ENCODE measurements around the gene USP21. TPM values are rescaled to one million over a fixed set of nuclear protein-coding genes. Genes with fewer than 3 reads are reported as not detected.

The USP21 gene
- total and polyA plus RNA-seq, 5 donors from 2014 or later = 18.8 to 36.9 (median 24.7) TPM

DNA sequence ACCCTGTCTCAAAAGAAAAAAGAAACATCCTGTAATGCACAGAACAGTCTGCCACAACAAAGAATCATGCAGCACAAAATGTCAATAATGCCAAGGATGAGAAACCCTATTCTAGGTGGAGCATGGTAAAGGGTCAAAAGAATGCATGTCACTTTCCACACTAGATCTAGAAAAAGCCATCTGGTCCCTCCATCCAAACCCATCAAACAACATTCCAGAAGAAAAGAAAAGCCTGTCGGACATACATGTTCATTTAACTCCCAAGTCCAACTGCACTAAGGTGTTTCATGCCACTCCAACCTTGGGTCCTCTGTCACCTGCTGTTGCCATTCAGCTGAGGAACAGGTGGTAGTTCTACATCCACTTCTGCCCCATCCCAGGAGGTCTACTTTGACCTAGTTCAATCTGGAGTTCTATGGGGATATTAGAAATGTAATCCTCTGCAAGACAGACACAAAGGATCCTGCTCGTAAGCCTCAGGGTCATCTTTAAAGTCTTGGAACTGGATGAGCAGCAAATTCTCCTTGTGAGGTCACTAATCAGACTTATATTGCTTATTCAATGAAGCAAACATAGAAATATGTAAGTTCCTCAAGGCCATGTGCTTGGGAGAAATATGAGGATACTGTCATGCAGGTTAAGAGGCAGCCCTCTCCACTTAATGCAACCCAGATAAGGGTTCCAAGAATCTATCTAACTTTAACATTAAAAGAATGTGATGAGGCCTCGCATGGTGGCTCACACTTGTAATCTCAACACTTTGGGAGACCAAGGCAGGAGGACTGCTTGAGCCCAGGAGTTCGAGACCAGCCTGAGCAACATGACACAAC lies 30.5 kb upstream of the USP21 start:
- ATAC-seq (ENCODE audit: low read depth in 2 of 2) = no peak
- Histone ChIP-seq H3K9me3 (ENCODE audit: control insufficient read depth in 2 of 2, low read length in 2 of 2) (no peaks in the 10 kb centered on the region), H3K27me3 (ENCODE audit: control insufficient read depth, insufficient read depth, low read length) (no peaks in the 10 kb centered on the region), H3K4me3 (ENCODE audit: low read depth, low read length) (peak overlapping the region; percentile 6), H3K4me1 (ENCODE audit: control insufficient read depth, insufficient read depth, low read length, poor library complexity, severe bottlenecking) (peaks cover 38% of the 10 kb centered on the region), H3K36me3 (ENCODE audit: control insufficient read depth, insufficient read depth, low read length) (peaks cover 43% of the 10 kb centered on the region), H3K27ac (ENCODE audit: insufficient read depth, low read length, poor library complexity, severe bottlenecking) (no peak overlapping the region)
- Mint-ChIP-seq H3K4me1 (peaks cover 32 to 62% (median 48%) of the 10 kb centered on the region in 4 donors), H3K27me3 (no peaks in the 10 kb centered on the region), H3K27ac (peak overlapping the region in 2 of 3 donors; percentile 8 to 60), H3K4me3 (peak overlapping the region; percentile 1 to 79 (median 54)), H3K9me3 (peaks cover 0 to 1% (median 0%) of the 10 kb centered on the region in 7 donors), H3K36me3 (peaks cover 30% of the 10 kb centered on the region)
- DNase-seq = no peak

DNA sequence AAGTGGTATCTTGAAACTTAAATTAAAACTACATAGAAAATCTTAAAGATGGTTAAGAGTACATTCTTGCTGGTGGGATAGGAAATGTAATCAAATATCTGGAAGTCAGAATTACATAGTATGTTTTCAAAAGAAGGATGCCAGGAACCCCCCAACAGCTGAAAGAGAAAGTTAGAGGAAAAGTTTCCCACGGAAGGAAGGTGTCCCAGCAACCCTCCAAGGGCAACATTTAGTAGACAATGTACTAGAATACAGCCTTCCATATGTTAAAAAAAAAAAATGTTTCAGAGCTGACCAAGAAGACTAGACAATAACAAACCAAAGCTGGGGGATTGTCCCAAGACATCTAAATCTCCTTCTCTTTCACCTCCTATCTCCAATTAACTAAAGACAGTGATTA lies 29.0 kb upstream of the USP21 start:
- H3K9me3 ChIP-seq (ENCODE audit: control insufficient read depth in 2 of 2, low read length in 2 of 2) = no peaks in the 10 kb centered on the region
- peaks cover 32 to 66% (median 49%) of the 10 kb centered on the region in 4 donors for H3K4me1 Mint-ChIP-seq
- DNase-seq = no peak
- no peaks in the 10 kb centered on the region for H3K27me3 Mint-ChIP-seq
- peak overlapping the region; percentile 68 for H3K4me3 ChIP-seq (ENCODE audit: low read depth, low read length)
- peak overlapping the region in 2 of 3 donors; percentile 59 to 89 for H3K27ac Mint-ChIP-seq
- ATAC-seq (ENCODE audit: low read depth in 2 of 2) = no peak
- peaks cover 28% of the 10 kb centered on the region for H3K36me3 Mint-ChIP-seq
- H3K36me3 ChIP-seq (ENCODE audit: control insufficient read depth, insufficient read depth, low read length) = peaks cover 31% of the 10 kb centered on the region
- peak overlapping the region in 2 of 4 donors; percentile 80 to 86 for H3K4me3 Mint-ChIP-seq
- H3K27ac ChIP-seq (ENCODE audit: insufficient read depth, low read length, poor library complexity, severe bottlenecking) = peak overlapping the region; percentile 89
- H3K4me1 ChIP-seq (ENCODE audit: control insufficient read depth, insufficient read depth, low read length, poor library complexity, severe bottlenecking) = peaks cover 40% of the 10 kb centered on the region
- no peaks in the 10 kb centered on the region for H3K27me3 ChIP-seq (ENCODE audit: control insufficient read depth, insufficient read depth, low read length)
- peaks cover 0 to 1% (median 0%) of the 10 kb centered on the region in 7 donors for H3K9me3 Mint-ChIP-seq

DNA sequence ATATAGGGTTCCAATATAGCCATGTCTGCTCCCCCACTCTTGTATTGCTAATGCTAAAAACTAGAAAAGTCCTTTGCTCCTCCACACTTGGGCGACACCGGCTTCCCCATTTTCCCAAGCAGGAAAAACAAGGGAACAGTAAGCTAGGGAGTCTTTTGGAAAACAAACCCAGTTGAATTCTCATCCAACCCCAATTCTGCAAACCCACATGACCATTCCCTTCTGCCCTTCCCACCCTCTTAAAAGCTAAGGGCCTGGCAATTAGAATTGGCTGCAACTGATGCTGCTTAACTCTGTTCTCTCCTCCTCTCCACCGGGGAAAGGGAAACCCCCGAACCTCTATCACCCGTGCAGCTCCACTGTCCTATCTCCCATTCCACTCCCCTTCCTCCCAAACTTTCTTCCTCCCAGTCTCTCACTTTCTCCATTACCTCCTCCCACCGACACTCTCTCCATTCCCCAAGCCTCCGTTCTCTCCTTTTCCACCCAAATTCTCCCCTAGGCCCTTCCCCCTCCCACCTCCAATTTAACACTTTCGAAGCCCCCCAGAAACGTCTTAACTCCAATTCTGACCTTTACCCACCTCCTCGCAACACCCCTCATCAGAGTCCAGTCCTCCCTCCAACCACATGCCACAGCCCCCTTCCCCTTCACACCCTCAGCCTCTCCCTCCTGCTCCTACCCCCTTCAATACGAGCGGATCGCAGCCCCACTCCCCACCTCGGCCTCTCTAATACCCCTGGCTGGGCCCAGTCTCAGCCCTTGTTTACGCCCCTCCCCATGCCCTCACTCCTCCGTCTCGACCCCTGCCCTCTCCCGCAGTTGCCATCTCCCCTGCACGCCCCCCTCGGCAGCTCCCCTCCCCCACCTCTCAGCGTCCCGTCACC lies 27.5 kb upstream of the USP21 start:
- DNase-seq (no peak), ATAC-seq (ENCODE audit: low read depth in 2 of 2) (no peak)
- Mint-ChIP-seq H3K4me3 (peak overlapping the region in 1 of 4 donors; percentile 80), H3K4me1 (peaks cover 24 to 62% (median 41%) of the 10 kb centered on the region in 4 donors), H3K36me3 (peaks cover 20% of the 10 kb centered on the region), H3K27me3 (no peaks in the 10 kb centered on the region), H3K27ac (peak overlapping the region in 2 of 3 donors; percentile 89 to 95), H3K9me3 (peaks cover 0 to 1% (median 0%) of the 10 kb centered on the region in 7 donors)
- peak overlapping the region; percentile 89 for H3K27ac ChIP-seq (ENCODE audit: insufficient read depth, low read length, poor library complexity, severe bottlenecking)
- peaks cover 40% of the 10 kb centered on the region for H3K4me1 ChIP-seq (ENCODE audit: control insufficient read depth, insufficient read depth, low read length, poor library complexity, severe bottlenecking)
- no peaks in the 10 kb centered on the region for H3K9me3 ChIP-seq (ENCODE audit: control insufficient read depth in 2 of 2, low read length in 2 of 2)
- H3K4me3 ChIP-seq (ENCODE audit: low read depth, low read length) = peak overlapping the region; percentile 68
- H3K27me3 ChIP-seq (ENCODE audit: control insufficient read depth, insufficient read depth, low read length) = no peaks in the 10 kb centered on the region
- peaks cover 23% of the 10 kb centered on the region for H3K36me3 ChIP-seq (ENCODE audit: control insufficient read depth, insufficient read depth, low read length)

DNA sequence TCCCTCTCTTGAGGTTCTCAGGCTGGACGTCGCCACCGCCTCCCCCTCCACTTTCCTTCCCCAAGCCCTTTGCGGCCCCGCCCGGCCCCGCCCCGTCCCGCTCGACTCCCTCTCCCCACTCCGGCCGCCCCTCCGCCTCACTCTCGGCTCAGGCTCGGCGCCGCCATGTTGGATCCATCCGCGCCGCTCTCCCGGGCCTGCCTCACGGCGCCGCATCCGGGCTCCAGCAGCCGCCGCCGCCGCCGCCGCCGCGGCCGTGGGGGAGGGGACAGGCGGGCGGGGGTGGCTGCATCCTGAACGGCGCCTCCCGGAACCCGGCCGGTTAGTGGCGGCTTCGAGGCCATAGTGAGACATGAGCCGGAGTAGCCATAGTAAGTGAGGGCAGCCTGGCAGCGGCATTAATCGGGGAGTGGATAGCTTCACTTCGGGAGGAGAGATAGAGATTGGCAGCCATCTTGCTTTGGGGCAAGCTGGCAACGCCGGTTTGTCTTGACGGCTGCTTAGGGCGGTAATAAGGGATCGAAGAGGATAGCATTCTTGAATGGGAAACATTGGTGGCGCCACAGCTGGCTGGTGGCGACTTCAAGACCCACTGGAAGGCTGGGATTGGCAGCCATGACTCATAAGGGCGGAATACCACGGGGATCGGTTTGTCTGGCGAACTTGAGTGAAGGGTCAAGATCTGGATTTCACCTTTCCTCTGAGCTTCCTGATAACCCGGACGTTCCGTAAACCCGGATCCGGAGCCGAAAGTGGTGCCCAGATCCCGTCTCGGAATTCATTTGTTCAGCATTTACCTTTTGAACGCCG lies 26.7 kb upstream of the USP21 start, which contains the start of gene DEDD:
Gene DEDD, minus strand, starts transcription at position 258 of the 810 bp plus-strand sequence. CDS start 8,205 bp downstream, outside the sequence.
- Mint-ChIP-seq H3K27me3 (no peaks in the 10 kb centered on the region), H3K9me3 (peaks cover 0 to 1% (median 0%) of the 10 kb centered on the region in 7 donors), H3K4me3 (peak within 1 kb of the TSS in 1 of 4 donors; percentile 80), H3K4me1 (peaks cover 19 to 54% (median 35%) of the 10 kb centered on the region in 4 donors), H3K27ac (peak within 1 kb of the TSS in 2 of 3 donors; percentile 89 to 95), H3K36me3 (peaks cover 14% of the 10 kb centered on the region)
- Histone ChIP-seq H3K27ac (ENCODE audit: insufficient read depth, low read length, poor library complexity, severe bottlenecking) (peak within 1 kb of the TSS; percentile 89), H3K4me1 (ENCODE audit: control insufficient read depth, insufficient read depth, low read length, poor library complexity, severe bottlenecking) (peaks cover 40% of the 10 kb centered on the region), H3K4me3 (ENCODE audit: low read depth, low read length) (peak within 1 kb of the TSS; percentile 98), H3K9me3 (ENCODE audit: control insufficient read depth in 2 of 2, low read length in 2 of 2) (no peaks in the 10 kb centered on the region), H3K27me3 (ENCODE audit: control insufficient read depth, insufficient read depth, low read length) (no peaks in the 10 kb centered on the region), H3K36me3 (ENCODE audit: control insufficient read depth, insufficient read depth, low read length) (peaks cover 18% of the 10 kb centered on the region)
- peak; percentile 89 to 97 (median 92) for DNase-seq
- ATAC-seq (ENCODE audit: low read depth in 2 of 2) = peak; percentile 96 to 97

DNA sequence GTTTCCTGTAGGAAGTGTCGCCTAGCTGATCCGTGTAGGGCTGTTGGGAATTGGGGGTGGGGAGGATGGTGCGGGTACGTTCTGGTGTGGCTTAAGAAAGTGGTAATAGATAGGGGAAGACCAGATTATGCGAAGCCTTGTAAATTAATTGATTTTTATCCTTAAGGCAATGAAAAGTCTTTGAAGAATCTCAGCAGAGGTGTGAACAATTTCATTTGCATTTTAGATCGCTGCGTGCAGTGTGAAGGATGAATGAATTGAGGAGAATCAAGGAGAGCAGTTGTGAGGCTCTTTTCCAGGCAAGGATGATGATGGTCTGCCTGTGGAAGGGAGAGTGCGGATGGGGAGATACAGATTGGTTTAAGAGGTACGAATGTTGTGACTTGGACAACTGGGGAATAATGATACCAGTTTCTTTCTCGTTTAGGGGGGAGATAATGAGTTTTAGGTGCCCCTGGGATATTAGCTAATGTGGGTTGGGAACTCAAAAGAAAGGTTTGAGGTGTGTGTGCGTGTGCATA lies 26.0 kb upstream of the USP21 start:
- Histone ChIP-seq H3K4me3 (ENCODE audit: low read depth, low read length) (peak overlapping the region; percentile 98), H3K9me3 (ENCODE audit: control insufficient read depth in 2 of 2, low read length in 2 of 2) (no peaks in the 10 kb centered on the region), H3K27me3 (ENCODE audit: control insufficient read depth, insufficient read depth, low read length) (no peaks in the 10 kb centered on the region), H3K36me3 (ENCODE audit: control insufficient read depth, insufficient read depth, low read length) (peaks cover 11% of the 10 kb centered on the region), H3K4me1 (ENCODE audit: control insufficient read depth, insufficient read depth, low read length, poor library complexity, severe bottlenecking) (peaks cover 40% of the 10 kb centered on the region), H3K27ac (ENCODE audit: insufficient read depth, low read length, poor library complexity, severe bottlenecking) (peak overlapping the region; percentile 89)
- H3K4me1 Mint-ChIP-seq = peaks cover 22 to 49% (median 31%) of the 10 kb centered on the region in 4 donors
- H3K36me3 Mint-ChIP-seq = peaks cover 8% of the 10 kb centered on the region
- DNase-seq = no peak
- ATAC-seq (ENCODE audit: low read depth in 2 of 2) = no peak
- peaks cover 0 to 1% (median 0%) of the 10 kb centered on the region in 7 donors for H3K9me3 Mint-ChIP-seq
- H3K27me3 Mint-ChIP-seq = no peaks in the 10 kb centered on the region
- no peak overlapping the region for H3K27ac Mint-ChIP-seq
- no peak overlapping the region for H3K4me3 Mint-ChIP-seq

DNA sequence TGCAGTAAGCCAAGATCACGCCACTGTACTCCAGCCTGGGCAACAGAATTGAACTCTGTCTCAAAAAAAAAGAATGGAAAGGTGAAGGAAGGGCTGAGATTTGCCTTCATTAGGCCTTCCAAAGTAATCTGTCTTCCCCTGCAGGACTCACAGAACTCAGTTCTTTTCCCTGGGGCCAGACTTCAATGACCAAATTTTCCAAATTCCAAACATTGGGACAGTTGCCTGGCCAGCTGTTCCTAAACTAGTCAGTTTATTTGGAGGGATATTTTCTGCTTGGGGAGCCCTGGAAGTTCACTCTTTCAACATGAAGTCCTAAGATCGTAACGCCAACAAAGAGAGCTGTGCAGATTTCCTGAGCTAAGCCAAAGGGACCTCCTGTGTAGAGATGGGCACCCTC lies 21.4 kb upstream of the USP21 start:
- ATAC-seq (ENCODE audit: low read depth in 2 of 2) = no peak
- Histone ChIP-seq H3K27ac (ENCODE audit: insufficient read depth, low read length, poor library complexity, severe bottlenecking) (no peak overlapping the region), H3K36me3 (ENCODE audit: control insufficient read depth, insufficient read depth, low read length) (no peaks in the 10 kb centered on the region), H3K4me1 (ENCODE audit: control insufficient read depth, insufficient read depth, low read length, poor library complexity, severe bottlenecking) (peaks cover 10% of the 10 kb centered on the region), H3K27me3 (ENCODE audit: control insufficient read depth, insufficient read depth, low read length) (no peaks in the 10 kb centered on the region), H3K9me3 (ENCODE audit: control insufficient read depth in 2 of 2, low read length in 2 of 2) (no peaks in the 10 kb centered on the region), H3K4me3 (ENCODE audit: low read depth, low read length) (no peak overlapping the region)
- Mint-ChIP-seq H3K27ac (peak overlapping the region in 1 of 3 donors; percentile 64), H3K4me1 (peaks cover 0 to 14% (median 8%) of the 10 kb centered on the region in 4 donors), H3K27me3 (no peaks in the 10 kb centered on the region), H3K36me3 (no peaks in the 10 kb centered on the region), H3K9me3 (no peaks in the 10 kb centered on the region), H3K4me3 (no peak overlapping the region)
- no peak for DNase-seq

All from CD4-positive, CD25-positive, alpha-beta regulatory T cell (primary cell).